CD14-positive monocyte (primary cell): ENCODE results near the gene CELF1. TPM values are rescaled to one million over a fixed set of nuclear protein-coding genes. Genes with fewer than 3 reads are reported as not detected.

Source experiments
- DNase-seq, 3 donors: peaks; one replicate each; pipeline ENCODE4 v3.0.0-alpha.2; 2011 to 2022
- H2AFZ ChIP-seq: 2 replicates; pipeline ENCODE4 v1.6.0; 2012; ENCODE audit warnings: mild to moderate bottlenecking, low read depth, low read length, inconsistent platforms; ENCODE audit not compliant: insufficient read depth, poor library complexity, severe bottlenecking
- H3K27ac ChIP-seq, 2 donors: 1 replicate in 1 of 2; 2 replicates in 1 of 2; pipeline ENCODE4 v1.5.1; 2012 to 2013; ENCODE audit warnings: low read length in 2 of 2, control low read depth in 1 of 2, inconsistent platforms in 1 of 2, low read depth in 1 of 2, mild to moderate bottlenecking in 1 of 2
- H3K27me3 ChIP-seq, 2 donors: one replicate each; pipeline versions ENCODE4 v1.6.0 to v1.6.1; 2011 to 2013; ENCODE audit warnings: low read length in 2 of 2; ENCODE audit not compliant: control insufficient read depth in 2 of 2, insufficient read depth in 2 of 2
- H3K36me3 ChIP-seq, 2 donors: replicated peaks in 1 of 2; 1 replicate in 1 of 2; 2 replicates in 1 of 2; pipeline versions ENCODE4 v1.5.1 to v1.6.1; 2012 to 2013; ENCODE audit warnings: low read length in 2 of 2, control low read depth in 1 of 2, inconsistent platforms in 1 of 2, mild to moderate bottlenecking in 1 of 2; ENCODE audit not compliant: insufficient read depth in 2 of 2, control insufficient read depth in 1 of 2
- H3K4me1 ChIP-seq, 2 donors: 1 replicate in 1 of 2; 2 replicates in 1 of 2; pipeline versions ENCODE4 v1.5.1 to v1.6.1; 2012 to 2013; ENCODE audit warnings: low read length in 2 of 2, control low read depth in 1 of 2, inconsistent platforms in 1 of 2, mild to moderate bottlenecking in 1 of 2, moderate library complexity in 1 of 2; ENCODE audit not compliant: insufficient read depth in 2 of 2, control insufficient read depth in 1 of 2
- H3K4me2 ChIP-seq: replicated peaks from 2 replicates; pipeline ENCODE3; 2012; ENCODE audit warnings: low read length, moderate library complexity, mild to moderate bottlenecking; ENCODE audit not compliant: poor library complexity, severe bottlenecking; ENCODE audit errors: extremely low read depth
- H3K4me3 ChIP-seq, 3 experiments: fragments of 200-600 bp in 1 of 3; sonication (generic) in 1 of 3; replicated peaks in 1 of 3; 1 replicate in 2 of 3; 2 replicates in 1 of 3; pipeline ENCODE4 v1.5.1; 2011 to 2013; ENCODE audit warnings: low read length in 3 of 3, mild to moderate bottlenecking in 3 of 3, control low read depth in 2 of 3, low read depth in 2 of 3, inconsistent platforms in 1 of 3, moderate library complexity in 1 of 3
- H3K79me2 ChIP-seq: 2 replicates; pipeline ENCODE4 v1.6.0; 2012; ENCODE audit warnings: mild to moderate bottlenecking, control low read depth, inconsistent platforms, low read length, moderate library complexity; ENCODE audit not compliant: insufficient read depth
- H3K9ac ChIP-seq: 2 replicates; pipeline ENCODE4 v1.6.0; 2017; ENCODE audit warnings: low read length, mild to moderate bottlenecking; ENCODE audit not compliant: insufficient read depth, poor library complexity, severe bottlenecking
- H3K9me3 ChIP-seq, 2 donors: replicated peaks in 1 of 2; 1 replicate in 1 of 2; 2 replicates in 1 of 2; pipeline versions ENCODE4 v1.5.1 to v1.6.1; 2012 to 2013; ENCODE audit warnings: low read length in 2 of 2, control low read depth in 1 of 2; ENCODE audit not compliant: control insufficient read depth in 1 of 2, insufficient read depth in 1 of 2
- H4K20me1 ChIP-seq: 2 replicates; pipeline ENCODE4 v1.6.0; 2012; ENCODE audit warnings: mild to moderate bottlenecking, low read length, control low read depth, moderate library complexity; ENCODE audit not compliant: insufficient read depth
- H3K27ac Mint-ChIP-seq, 7 donors: one replicate each; pipeline ENCODE4 v1.8.0; 2020; ENCODE audit warnings: mild to moderate bottlenecking in 7 of 7, mixed read lengths in 7 of 7, moderate library complexity in 6 of 7, inconsistent platforms in 2 of 7
- H3K27me3 Mint-ChIP-seq, 3 donors: one replicate each; pipeline ENCODE4 v1.8.0; 2021 to 2022; ENCODE audit warnings: low read depth in 3 of 3, mild to moderate bottlenecking in 3 of 3, mixed read lengths in 3 of 3, moderate library complexity in 3 of 3, inconsistent platforms in 1 of 3
- H3K36me3 Mint-ChIP-seq, 2 donors: one replicate each; pipeline ENCODE4 v1.8.0; 2020; ENCODE audit warnings: mixed read lengths in 2 of 2, inconsistent platforms in 1 of 2, mild to moderate bottlenecking in 1 of 2
- H3K4me1 Mint-ChIP-seq: one replicate; pipeline ENCODE4 v1.8.0; 2020; ENCODE audit warnings: mild to moderate bottlenecking, mixed read lengths
- H3K4me3 Mint-ChIP-seq, 2 donors: one replicate each; pipeline ENCODE4 v1.8.0; 2020; ENCODE audit warnings: mild to moderate bottlenecking in 2 of 2, mixed read lengths in 2 of 2, moderate library complexity in 1 of 2
- H3K9me3 Mint-ChIP-seq, 7 donors: one replicate each; pipeline ENCODE4 v1.8.0; 2020 to 2022; ENCODE audit warnings: mixed read lengths in 7 of 7, mild to moderate bottlenecking in 6 of 7, moderate library complexity in 6 of 7, inconsistent platforms in 2 of 7
- WGBS: methylation state at CpG from one replicate; pipeline ENCODE4 v1.1.5; 2013; ENCODE audit warnings: missing lambda C conversion rate; ENCODE audit not compliant: insufficient coverage; 5-methylcytosine and 5-hydroxymethylcytosine counted together
- intact Hi-C, 2 donors: fragments of 100-400 bp; cut with micrococcal nuclease; formaldehyde crosslinking; loops; one replicate each; pipeline versions ENCODE4 v1.15.0 to v1.15.1; 2023
- polyA plus RNA-seq, 3 donors: library from polyadenylated mRNA; depleted of rRNA in 1 of 3; unstranded in 2 of 3; stranded (reverse) in 1 of 3; fragments of 300-500 nt in 2 of 3; fragments of >200 nt in 1 of 3; fragmentation: Illumina TruSeq in 2 of 3; gene quantifications; 1 replicate in 2 of 3; 2 replicates in 1 of 3; pipeline ENCODE4 v1.2.3, GENCODE V29; 2012 to 2021
- TF ChIP-seq, protein P1 (sequence below): fragments of 200-600 bp; IDR thresholded peaks from one replicate; pipeline ENCODE4 v1.8.0; 2022; ENCODE audit warnings: antibody characterized with exemption, mild to moderate bottlenecking

Gene CELF1
- polyA plus RNA-seq, 3 donors = 27.2 to 117 (median 39.9) TPM

DNA sequence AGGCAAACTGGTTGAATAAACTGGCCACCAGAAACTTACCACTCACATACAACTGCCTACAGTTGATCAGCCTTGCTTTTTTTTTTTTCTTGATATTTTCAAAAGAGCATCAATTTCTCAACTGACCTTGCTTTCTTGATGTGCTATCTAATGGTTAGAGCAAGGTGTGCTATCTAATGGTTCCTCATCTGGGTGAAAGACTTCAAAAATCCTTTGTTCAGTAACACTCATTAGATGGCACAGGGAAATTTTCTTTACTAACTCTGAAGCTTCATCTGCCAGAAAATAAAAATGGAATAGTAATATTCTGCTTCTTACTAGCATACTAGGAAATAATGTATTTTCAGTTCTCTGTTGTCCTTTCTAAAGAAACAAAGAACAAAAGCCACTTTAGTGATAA, 52.8 kb downstream of the CELF1 start:
- H3K4me2 ChIP-seq = peak overlapping the region; percentile 75
- intact Hi-C loops = loop anchor here in 1 of 2 donors (5.0 kb wide), 1 partner anchor 52 kb away; the partner anchor contains the start of gene CELF1

DNA sequence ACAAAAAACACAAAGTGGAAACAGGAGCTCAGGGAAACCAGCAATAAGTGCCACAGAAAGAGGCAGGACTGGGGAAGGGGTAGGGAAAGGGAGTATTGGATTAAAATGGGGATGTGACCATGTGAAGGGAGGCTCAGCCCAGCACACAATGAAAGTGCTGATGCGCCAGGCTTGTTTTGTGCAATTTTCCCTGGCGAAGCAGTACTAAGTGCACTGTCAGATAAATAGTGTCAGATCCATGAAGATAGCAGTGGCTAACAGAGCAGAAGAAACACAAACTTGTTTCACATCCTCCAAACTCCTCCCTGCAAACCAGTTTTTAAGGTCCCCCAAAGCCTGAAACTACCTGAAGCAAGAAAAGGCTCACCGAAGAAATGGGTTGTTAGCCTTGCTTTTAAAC, 53.3 kb downstream of the CELF1 start:
- Mint-ChIP-seq H3K27me3 (no peaks in the 10 kb centered on the region), H3K4me1 (peaks cover 45% of the 10 kb centered on the region), H3K36me3 (peaks cover 21 to 22% of the 10 kb centered on the region in 2 donors), H3K9me3 (no peaks in the 10 kb centered on the region), H3K4me3 (peak overlapping the region; percentile 47 to 79), H3K27ac (peak overlapping the region; percentile 86 to 96 (median 91))
- Histone ChIP-seq H3K9ac (peak overlapping the region; percentile 41), H3K4me2 (peak overlapping the region; percentile 75), H3K9me3 (no peaks in the 10 kb centered on the region), H3K4me1 (peaks cover 62 to 65% of the 10 kb centered on the region in 2 donors), H4K20me1 (peaks cover 99% of the 10 kb centered on the region), H2AFZ (no peak overlapping the region), H3K27ac (peak overlapping the region; percentile 67 to 89), H3K4me3 (peak overlapping the region in 2 of 3 experiments; percentile 14 to 66), H3K36me3 (peaks cover 0 to 23% of the 10 kb centered on the region in 2 donors), H3K79me2 (peaks cover 93% of the 10 kb centered on the region), H3K27me3 (no peaks in the 10 kb centered on the region)
- intact Hi-C loops = loop anchor here (5.0 kb wide), 1 partner anchor 53 kb away; the partner anchor contains the start of gene CELF1 (in 2 of the 2)
- DNase-seq = peak in 1 of 3 donors; percentile 25
- 8% methylated on average over 2 of the region's 3 CpGs for WGBS
- TF ChIP-seq, protein P1, sequence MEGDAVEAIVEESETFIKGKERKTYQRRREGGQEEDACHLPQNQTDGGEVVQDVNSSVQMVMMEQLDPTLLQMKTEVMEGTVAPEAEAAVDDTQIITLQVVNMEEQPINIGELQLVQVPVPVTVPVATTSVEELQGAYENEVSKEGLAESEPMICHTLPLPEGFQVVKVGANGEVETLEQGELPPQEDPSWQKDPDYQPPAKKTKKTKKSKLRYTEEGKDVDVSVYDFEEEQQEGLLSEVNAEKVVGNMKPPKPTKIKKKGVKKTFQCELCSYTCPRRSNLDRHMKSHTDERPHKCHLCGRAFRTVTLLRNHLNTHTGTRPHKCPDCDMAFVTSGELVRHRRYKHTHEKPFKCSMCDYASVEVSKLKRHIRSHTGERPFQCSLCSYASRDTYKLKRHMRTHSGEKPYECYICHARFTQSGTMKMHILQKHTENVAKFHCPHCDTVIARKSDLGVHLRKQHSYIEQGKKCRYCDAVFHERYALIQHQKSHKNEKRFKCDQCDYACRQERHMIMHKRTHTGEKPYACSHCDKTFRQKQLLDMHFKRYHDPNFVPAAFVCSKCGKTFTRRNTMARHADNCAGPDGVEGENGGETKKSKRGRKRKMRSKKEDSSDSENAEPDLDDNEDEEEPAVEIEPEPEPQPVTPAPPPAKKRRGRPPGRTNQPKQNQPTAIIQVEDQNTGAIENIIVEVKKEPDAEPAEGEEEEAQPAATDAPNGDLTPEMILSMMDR = no peak

More for the DNA sequence above, 52.8 kb downstream of the CELF1 start:
- Histone ChIP-seq H3K4me1 (peaks cover 57 to 60% of the 10 kb centered on the region in 2 donors), H3K4me3 (peak overlapping the region in 1 of 3 experiments; percentile 66), H4K20me1 (peaks cover 99% of the 10 kb centered on the region), H3K27ac (peak overlapping the region; percentile 67 to 89), H3K36me3 (peaks cover 0 to 18% of the 10 kb centered on the region in 2 donors), H3K79me2 (peaks cover 93% of the 10 kb centered on the region), H3K9me3 (no peaks in the 10 kb centered on the region), H3K9ac (peak overlapping the region; percentile 41), H2AFZ (no peak overlapping the region), H3K27me3 (no peaks in the 10 kb centered on the region)
- Mint-ChIP-seq H3K27me3 (no peaks in the 10 kb centered on the region), H3K4me1 (peaks cover 45% of the 10 kb centered on the region), H3K27ac (peak overlapping the region; percentile 86 to 96 (median 91)), H3K9me3 (no peaks in the 10 kb centered on the region), H3K36me3 (peaks cover 22 to 24% of the 10 kb centered on the region in 2 donors), H3K4me3 (peak overlapping the region in 1 of 2 donors; percentile 79)
- DNase-seq = no peak
- TF ChIP-seq, protein P1 = no peak
